Testis (tissue), 2 donors: ENCODE results near the gene DDX54.

ENCODE experiments used
- CTCF ChIP-seq, 3 experiments: fragments of 450-650 bp in 2 of 3; fragments of 200-600 bp in 1 of 3; sonication (generic) in 1 of 3; IDR thresholded peaks; one replicate each; pipeline ENCODE4 v1.5.1; 2016 to 2019; ENCODE audit warnings: antibody characterized with exemption in 3 of 3, mild to moderate bottlenecking in 2 of 3, moderate library complexity in 1 of 3
- POLR2A ChIP-seq: fragments of 450-650 bp; IDR thresholded peaks from one replicate; pipeline ENCODE4 v1.6.1; 2017; ENCODE audit warnings: antibody characterized with exemption, mild to moderate bottlenecking, moderate library complexity

GRCh38 chr12:113161415-113162016 is 23.8 kb downstream of the DDX54 start:
- TF ChIP-seq CTCF (IDR thresholded peaks at IDR 0.05), result no peak
- no peak for TF ChIP-seq POLR2A
